HEK293T (cell line): ENCODE results near the gene C13orf42.

Experiments used
- BHLHE40 ChIP-seq: fragments of 450-650 bp; IDR thresholded peaks from 2 replicates; pipeline ENCODE4 v1.6.1; 2016; ENCODE audit warnings: mild to moderate bottlenecking, moderate library complexity, borderline replicate concordance
- ELF4 ChIP-seq: fragments of 450-650 bp; IDR thresholded peaks from 2 replicates; pipeline ENCODE4 v1.6.1; 2017; ENCODE audit warnings: antibody characterized with exemption
- FOXA1 ChIP-seq: fragments of 450-650 bp; IDR thresholded peaks from 2 replicates; pipeline ENCODE4 v1.6.1; 2016; ENCODE audit warnings: mild to moderate bottlenecking
- FOXM1 ChIP-seq: fragments of 450-650 bp; IDR thresholded peaks from 2 replicates; pipeline ENCODE4 v1.6.1; 2017; ENCODE audit warnings: mild to moderate bottlenecking, borderline replicate concordance
- L3MBTL2 ChIP-seq: fragments of 450-650 bp; conservative IDR thresholded peaks from 2 replicates; pipeline ENCODE4 v1.6.1; 2016; ENCODE audit warnings: mild to moderate bottlenecking
- SP1 ChIP-seq: fragments of 450-650 bp; IDR thresholded peaks from 2 replicates; pipeline ENCODE4 v1.6.1; 2017
- SUZ12 ChIP-seq: fragments of 450-650 bp; IDR thresholded peaks from 2 replicates; pipeline ENCODE4 v1.6.1; 2016; ENCODE audit warnings: mild to moderate bottlenecking
- TARDBP ChIP-seq: fragments of 450-650 bp; IDR thresholded peaks from 2 replicates; pipeline ENCODE4 v1.6.1; 2016

DNA sequence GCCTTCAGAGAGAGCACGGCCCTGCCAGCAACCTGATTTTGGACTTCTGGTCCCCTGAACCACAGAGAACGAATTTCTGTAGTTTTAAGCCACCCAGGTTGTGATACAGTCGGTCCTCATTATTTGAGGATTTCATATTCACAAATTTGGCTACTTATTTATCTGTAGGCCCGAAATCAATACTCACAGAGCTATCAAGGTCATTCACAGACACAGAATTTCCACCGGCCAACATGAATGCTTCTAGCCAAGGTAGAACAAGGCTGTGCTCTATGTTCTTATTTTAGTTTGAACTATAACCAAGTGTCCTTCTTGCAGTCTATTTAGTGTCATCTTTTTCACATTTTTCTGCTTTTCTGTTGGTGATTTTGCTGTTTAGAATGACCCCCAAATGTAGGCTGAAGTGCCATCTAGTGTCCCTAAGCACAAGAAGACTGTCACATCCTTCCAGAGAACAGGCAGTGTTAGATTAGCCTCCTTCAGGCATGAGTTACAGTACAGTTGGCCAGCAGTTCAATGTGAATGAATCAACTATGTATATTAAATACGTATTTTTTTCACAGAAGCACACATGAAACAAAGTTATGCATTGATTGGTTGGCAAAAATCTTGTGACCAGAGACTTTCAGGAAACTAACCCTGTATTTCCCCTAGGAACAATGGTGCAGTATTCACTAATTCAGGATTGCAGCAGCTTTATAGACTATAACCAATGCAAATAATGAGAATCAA lies 63.5 kb downstream of the C13orf42 start:
- TF ChIP-seq FOXM1 (no peak), FOXA1 (no peak), SP1 (no peak), ELF4 (no peak), TARDBP (no peak), SUZ12 (no peak), BHLHE40 (no peak), L3MBTL2 (no peak)
